Astrocyte of the spinal cord (primary cell): Measurements from ENCODE around the gene EMID1.

ENCODE experiments used
- DNase-seq: peaks from one replicate; pipeline ENCODE4 v3.0.0; 2011; ENCODE audit warnings: low read depth, low spot score
- H3K4me3 ChIP-seq: 2 replicates; pipeline ENCODE4 v1.5.1; 2011; ENCODE audit warnings: low read depth, mild to moderate bottlenecking, low read length, moderate library complexity
- in situ Hi-C: cut with HindIII; loops from 2 replicates; pipeline ENCODE4 v1.10.0; 2017; ENCODE audit warnings: low sequenced_read_pairs
- TF ChIP-seq, protein P1 (sequence below): IDR thresholded peaks from 2 replicates; pipeline ENCODE4 v1.5.1; 2012; ENCODE audit warnings: low read depth, mild to moderate bottlenecking, low read length, inconsistent platforms

The EMID1 gene

DNA sequence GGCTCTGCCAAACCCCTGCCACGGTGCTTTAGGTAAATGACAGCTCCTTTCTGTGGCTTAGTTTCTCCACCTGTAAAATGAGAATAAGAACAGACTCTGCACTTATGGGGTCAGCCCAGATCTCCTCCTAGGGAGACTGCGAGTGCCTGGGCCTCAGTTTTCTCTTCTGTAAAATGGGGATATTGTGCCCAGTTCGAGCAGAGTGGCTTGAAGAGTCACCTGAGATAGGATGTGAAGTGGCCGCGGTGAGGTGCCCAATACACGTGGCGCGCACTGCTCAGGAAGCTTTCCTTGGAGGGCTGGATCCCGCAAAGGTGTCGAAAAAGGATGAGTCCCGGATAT is 473 bp upstream of the EMID1 start:
- peak overlapping the region; percentile 29 for H3K4me3 ChIP-seq
- no peak for DNase-seq
- in situ Hi-C loops: no loop called here
- TF ChIP-seq, protein P1, sequence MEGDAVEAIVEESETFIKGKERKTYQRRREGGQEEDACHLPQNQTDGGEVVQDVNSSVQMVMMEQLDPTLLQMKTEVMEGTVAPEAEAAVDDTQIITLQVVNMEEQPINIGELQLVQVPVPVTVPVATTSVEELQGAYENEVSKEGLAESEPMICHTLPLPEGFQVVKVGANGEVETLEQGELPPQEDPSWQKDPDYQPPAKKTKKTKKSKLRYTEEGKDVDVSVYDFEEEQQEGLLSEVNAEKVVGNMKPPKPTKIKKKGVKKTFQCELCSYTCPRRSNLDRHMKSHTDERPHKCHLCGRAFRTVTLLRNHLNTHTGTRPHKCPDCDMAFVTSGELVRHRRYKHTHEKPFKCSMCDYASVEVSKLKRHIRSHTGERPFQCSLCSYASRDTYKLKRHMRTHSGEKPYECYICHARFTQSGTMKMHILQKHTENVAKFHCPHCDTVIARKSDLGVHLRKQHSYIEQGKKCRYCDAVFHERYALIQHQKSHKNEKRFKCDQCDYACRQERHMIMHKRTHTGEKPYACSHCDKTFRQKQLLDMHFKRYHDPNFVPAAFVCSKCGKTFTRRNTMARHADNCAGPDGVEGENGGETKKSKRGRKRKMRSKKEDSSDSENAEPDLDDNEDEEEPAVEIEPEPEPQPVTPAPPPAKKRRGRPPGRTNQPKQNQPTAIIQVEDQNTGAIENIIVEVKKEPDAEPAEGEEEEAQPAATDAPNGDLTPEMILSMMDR: no peak

DNA sequence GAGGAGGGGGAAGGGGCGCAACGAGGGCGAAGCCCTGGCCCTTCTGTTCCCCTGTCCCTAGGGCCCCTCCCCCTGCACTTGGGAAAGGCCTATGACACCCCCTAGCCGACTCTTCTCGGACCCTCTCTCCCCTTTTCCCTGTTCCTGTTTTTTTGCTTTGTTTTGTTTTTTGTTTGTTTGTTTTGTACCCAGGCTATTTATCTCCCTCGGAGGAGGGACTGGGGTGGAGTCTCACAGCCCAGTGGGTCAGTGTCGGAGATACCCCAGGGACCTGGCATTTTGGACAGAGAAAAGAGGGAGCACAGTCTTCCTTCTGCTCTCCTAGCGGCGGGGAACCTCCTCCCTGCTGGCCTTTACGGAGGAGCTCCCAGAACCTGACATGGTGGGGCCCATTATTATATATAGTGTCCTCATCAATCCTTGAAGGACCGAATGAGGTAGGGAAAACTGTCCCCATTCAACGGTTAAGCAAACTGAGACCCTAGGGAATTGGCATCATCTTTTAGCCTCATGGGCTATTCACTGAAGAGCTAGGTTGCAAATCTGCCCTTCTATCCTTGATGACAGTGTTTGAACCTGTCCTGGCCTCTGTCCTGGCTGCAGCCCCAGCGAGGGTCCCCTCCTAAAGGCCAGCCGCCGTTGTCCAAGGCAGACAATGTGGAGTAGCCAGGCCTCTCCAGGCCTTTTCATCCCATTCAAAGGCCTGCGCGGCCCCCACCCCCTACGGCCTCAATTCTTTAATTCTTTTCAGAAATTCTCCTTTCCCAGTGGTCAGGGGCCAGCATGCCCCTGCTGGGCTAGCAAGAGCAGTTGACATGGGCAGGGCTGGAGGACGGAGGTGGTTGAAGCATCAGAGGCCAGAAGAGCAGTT is 911 bp downstream of the EMID1 start:
- H3K4me3 ChIP-seq: peak overlapping the region; percentile 39
- TF ChIP-seq, protein P1: no peak
- in situ Hi-C loops: no loop called here
- no peak for DNase-seq

DNA sequence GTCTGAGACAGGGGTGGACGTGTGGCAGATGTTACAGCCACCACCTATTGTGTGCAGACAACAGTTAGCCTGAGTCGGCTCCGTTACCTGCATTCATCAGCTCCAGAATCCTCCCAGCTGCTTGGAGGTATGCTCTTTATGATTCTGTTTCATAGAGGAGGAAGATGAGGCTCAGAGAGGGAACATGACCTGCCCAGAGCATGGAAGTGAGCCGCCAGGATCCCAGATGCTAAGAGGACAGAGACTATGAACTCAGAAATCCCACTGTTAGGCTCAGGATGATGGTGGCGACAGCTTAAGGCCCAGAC is 1.5 kb downstream of the EMID1 start:
- in situ Hi-C loops: no loop called here
- DNase-seq: no peak
- H3K4me3 ChIP-seq: no peak overlapping the region
- TF ChIP-seq, protein P1: no peak

DNA sequence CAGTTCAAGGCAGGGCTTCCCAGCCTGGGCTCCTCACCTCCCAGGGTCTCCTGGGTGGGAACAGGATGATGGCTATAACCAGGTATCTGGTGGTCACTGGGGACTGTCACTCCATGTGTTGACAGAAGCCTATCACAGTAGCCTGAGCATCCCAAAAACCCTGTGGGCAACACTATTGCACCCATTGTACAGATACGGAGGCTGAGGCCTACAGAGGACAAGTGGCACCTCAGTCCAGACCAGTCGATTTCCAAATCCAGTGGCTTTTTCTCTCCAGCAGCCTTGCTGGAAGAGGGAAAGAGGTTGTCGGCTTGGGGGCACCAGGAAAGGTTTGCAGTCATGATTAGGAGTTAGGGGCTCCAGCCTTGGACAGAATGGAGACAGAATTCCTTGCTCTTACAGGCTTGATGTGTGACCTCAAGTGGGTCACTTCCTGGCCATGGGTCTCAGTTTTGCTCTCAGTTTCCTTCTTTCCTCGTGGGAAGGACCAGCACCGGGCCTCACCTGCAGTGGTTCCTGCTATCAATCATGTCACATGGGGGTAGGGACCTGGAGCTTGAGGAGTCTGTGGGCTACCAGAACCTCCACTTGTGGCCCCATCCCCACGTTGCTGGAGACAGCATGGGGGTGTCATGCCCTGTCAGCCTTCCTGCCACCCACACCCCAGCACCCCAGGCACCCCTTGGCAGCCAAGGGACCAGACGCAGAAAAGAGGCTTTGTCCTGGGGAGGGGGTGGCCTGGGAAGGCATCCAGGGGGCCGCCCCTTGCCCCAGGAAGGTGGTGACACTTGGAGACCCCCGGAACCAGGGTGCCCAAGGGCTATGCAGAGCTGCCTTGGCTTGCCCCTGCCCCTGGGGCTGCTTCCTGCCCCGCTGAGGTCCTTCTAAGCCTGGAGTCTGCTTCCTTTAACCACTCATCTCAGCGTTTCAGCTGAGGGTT is 2.1 kb downstream of the EMID1 start:
- H3K4me3 ChIP-seq: no peak overlapping the region
- in situ Hi-C loops: no loop called here

DNA sequence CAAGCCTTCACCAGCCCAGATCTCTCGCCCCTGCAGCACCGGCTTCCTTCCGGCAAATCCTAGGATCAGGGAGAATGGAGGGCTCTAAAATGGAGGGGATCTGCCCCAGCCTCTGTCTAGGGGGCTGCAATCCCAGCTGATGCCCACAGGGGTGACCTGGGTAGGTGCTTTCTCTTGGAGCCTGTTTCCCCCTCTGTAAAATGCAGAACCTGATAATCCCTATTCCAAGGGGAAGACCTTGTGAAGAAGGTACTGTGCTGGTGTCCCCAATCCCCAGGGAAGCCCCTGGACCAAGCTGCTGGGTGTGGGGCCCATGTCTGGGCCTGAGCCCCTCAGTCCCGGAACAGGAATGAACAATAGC is 2.8 kb downstream of the EMID1 start:
- no peak for DNase-seq
- TF ChIP-seq, protein P1: peak; percentile 20
- in situ Hi-C loops: no loop called here

More for the DNA sequence above, 2.1 kb downstream of the EMID1 start:
- DNase-seq: no peak
- TF ChIP-seq, protein P1: no peak

DNA sequence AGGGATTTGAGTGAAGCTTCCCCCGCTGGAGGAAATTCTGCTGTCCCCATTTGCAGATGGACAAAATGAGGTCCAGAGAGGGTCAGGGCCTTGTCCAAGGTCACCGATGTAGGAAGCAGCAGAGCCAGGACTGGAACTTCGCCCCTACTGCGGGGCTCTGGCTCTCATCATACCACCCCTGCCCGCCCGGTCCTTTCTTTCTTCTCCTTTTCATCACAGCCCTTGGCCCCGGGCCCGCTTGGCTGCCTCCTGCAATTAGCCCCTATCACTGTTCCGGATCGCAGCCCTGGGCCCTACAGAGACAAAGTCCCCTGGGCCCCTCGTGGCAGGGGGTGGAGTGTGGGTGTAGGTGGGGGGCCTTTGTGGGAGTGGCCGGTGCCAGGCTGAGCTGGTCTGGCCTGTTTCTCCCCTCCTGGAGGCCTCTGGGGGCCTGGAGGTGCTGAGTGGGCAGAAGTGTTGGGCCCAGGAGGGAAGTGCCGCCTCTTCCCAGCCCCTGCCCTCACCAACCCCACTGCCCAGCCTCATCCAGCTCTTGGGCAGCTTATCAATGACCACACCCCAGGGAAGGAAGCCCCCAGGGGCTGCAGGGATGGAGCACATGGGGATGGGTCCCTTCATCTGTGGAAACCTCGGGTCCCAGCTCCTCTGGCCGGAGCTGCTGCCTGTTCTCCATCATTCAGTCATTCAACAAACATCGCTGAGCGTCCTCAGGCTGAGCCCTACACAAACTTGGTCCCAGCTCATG is 3.4 kb downstream of the EMID1 start:
- DNase-seq: no peak
- TF ChIP-seq, protein P1: no peak
- in situ Hi-C loops: no loop called here
- H3K4me3 ChIP-seq: no peak overlapping the region

More for the DNA sequence above, 2.8 kb downstream of the EMID1 start:
- H3K4me3 ChIP-seq: no peak overlapping the region
